Activated T-helper 17 cell treated with anti-CD3 and anti-CD28 coated beads, Interleukin-2, amount 50 U/mL, for 72 hours (primary cell): ENCODE measurements around the gene NDEL1. TPM values are rescaled to one million over a fixed set of nuclear protein-coding genes. Genes with fewer than 3 reads are reported as not detected.

Experiments used
- ATAC-seq: fragments of 150-1000 bp; cut with Tn5 transposase; replicated peaks from 2 replicates; pipeline ENCODE4 v1.10.0; 2021; ENCODE audit warnings: mild to moderate bottlenecking, moderate library complexity
- H3K27ac Mint-ChIP-seq: one replicate; pipeline ENCODE4 v1.8.0; 2022; ENCODE audit warnings: mixed read lengths
- H3K27me3 Mint-ChIP-seq: one replicate; pipeline ENCODE4 v1.8.0; 2022; ENCODE audit warnings: mixed read lengths
- H3K36me3 Mint-ChIP-seq: one replicate; pipeline ENCODE4 v1.8.0; 2022; ENCODE audit warnings: low read depth, mild to moderate bottlenecking, mixed read lengths
- H3K4me1 Mint-ChIP-seq: one replicate; pipeline ENCODE4 v1.8.0; 2022; ENCODE audit warnings: mixed read lengths
- H3K4me3 Mint-ChIP-seq: one replicate; pipeline ENCODE4 v1.8.0; 2022; ENCODE audit warnings: mild to moderate bottlenecking, mixed read lengths
- H3K9me3 Mint-ChIP-seq: one replicate; pipeline ENCODE4 v1.8.0; 2022; ENCODE audit warnings: mixed read lengths
- total RNA-seq, 2 donors: library from RNA; stranded (reverse); gene quantifications; one replicate each; pipeline ENCODE4 v1.2.3, GENCODE V29; 2022

The NDEL1 gene
- total RNA-seq, 2 donors from 2014 or later: 71.9 to 74.1 TPM

- ATAC-seq: no peak
- H3K9me3 Mint-ChIP-seq: no peaks in the 10 kb centered on the region
- no peaks in the 10 kb centered on the region for H3K36me3 Mint-ChIP-seq
- H3K27me3 Mint-ChIP-seq: peaks cover 21% of the 10 kb centered on the region
- no peaks in the 10 kb centered on the region for H3K4me1 Mint-ChIP-seq
- H3K27ac Mint-ChIP-seq: no peak overlapping the region
- no peak overlapping the region for H3K4me3 Mint-ChIP-seq
Measured at GRCh38 chr17:8426802-8427201, 8.9 kb upstream of the NDEL1 start.

- no peaks in the 10 kb centered on the region for H3K9me3 Mint-ChIP-seq
- ATAC-seq: no peak
- no peak overlapping the region for H3K4me3 Mint-ChIP-seq
- H3K4me1 Mint-ChIP-seq: no peaks in the 10 kb centered on the region
- peaks cover 3% of the 10 kb centered on the region for H3K27me3 Mint-ChIP-seq
- no peaks in the 10 kb centered on the region for H3K36me3 Mint-ChIP-seq
- H3K27ac Mint-ChIP-seq: no peak overlapping the region
Measured at GRCh38 chr17:8430966-8431365, 4.7 kb upstream of the NDEL1 start.

GRCh38 chr17:8436169-8436843 is 622 bp downstream of the NDEL1 start:
- ATAC-seq: peak; percentile 77
- Mint-ChIP-seq H3K27ac (peak overlapping the region; percentile 99), H3K4me1 (peaks cover 12% of the 10 kb centered on the region), H3K36me3 (peaks cover 47% of the 10 kb centered on the region), H3K27me3 (no peaks in the 10 kb centered on the region), H3K9me3 (no peaks in the 10 kb centered on the region), H3K4me3 (peak overlapping the region; percentile 100)

GRCh38 chr17:8436844-8437171 is 1.1 kb downstream of the NDEL1 start:
- Mint-ChIP-seq H3K36me3 (peaks cover 51% of the 10 kb centered on the region), H3K27me3 (no peaks in the 10 kb centered on the region), H3K4me1 (peaks cover 17% of the 10 kb centered on the region)

GRCh38 chr17:8438441-8438840 is 2.8 kb downstream of the NDEL1 start:
- Mint-ChIP-seq H3K36me3 (peaks cover 64% of the 10 kb centered on the region), H3K4me3 (peak overlapping the region; percentile 100), H3K27ac (no peak overlapping the region), H3K27me3 (no peaks in the 10 kb centered on the region), H3K4me1 (peaks cover 26% of the 10 kb centered on the region), H3K9me3 (no peaks in the 10 kb centered on the region)
- ATAC-seq: no peak

More at GRCh38 chr17:8436844-8437171, 1.1 kb downstream of the NDEL1 start:
- H3K4me3 Mint-ChIP-seq: peak overlapping the region; percentile 100
- no peak for ATAC-seq
- H3K27ac Mint-ChIP-seq: peak overlapping the region; percentile 99
- H3K9me3 Mint-ChIP-seq: no peaks in the 10 kb centered on the region

GRCh38 chr17:8439681-8440080 is 4.0 kb downstream of the NDEL1 start:
- H3K4me1 Mint-ChIP-seq: peaks cover 30% of the 10 kb centered on the region
- ATAC-seq: no peak
- peak overlapping the region; percentile 13 for H3K27ac Mint-ChIP-seq
- no peaks in the 10 kb centered on the region for H3K27me3 Mint-ChIP-seq
- H3K4me3 Mint-ChIP-seq: peak overlapping the region; percentile 22
- peaks cover 76% of the 10 kb centered on the region for H3K36me3 Mint-ChIP-seq
- no peaks in the 10 kb centered on the region for H3K9me3 Mint-ChIP-seq

- H3K27ac Mint-ChIP-seq: peak overlapping the region; percentile 36
Measured at GRCh38 chr17:8441690-8442089, 6.0 kb downstream of the NDEL1 start.

GRCh38 chr17:8442310-8442709 is 6.6 kb downstream of the NDEL1 start:
- Mint-ChIP-seq H3K4me3 (no peak overlapping the region), H3K27me3 (no peaks in the 10 kb centered on the region), H3K4me1 (peaks cover 30% of the 10 kb centered on the region), H3K27ac (peak overlapping the region; percentile 36), H3K9me3 (no peaks in the 10 kb centered on the region), H3K36me3 (peaks cover 94% of the 10 kb centered on the region)
- ATAC-seq: no peak

More at GRCh38 chr17:8441690-8442089, 6.0 kb downstream of the NDEL1 start:
- Mint-ChIP-seq H3K9me3 (no peaks in the 10 kb centered on the region), H3K4me1 (peaks cover 30% of the 10 kb centered on the region), H3K27me3 (no peaks in the 10 kb centered on the region), H3K4me3 (peak overlapping the region; percentile 32), H3K36me3 (peaks cover 90% of the 10 kb centered on the region)
- ATAC-seq: peak; percentile 37

GRCh38 chr17:8443756-8444155 is 8.1 kb downstream of the NDEL1 start:
- ATAC-seq: no peak
- peaks cover 94% of the 10 kb centered on the region for H3K36me3 Mint-ChIP-seq
- H3K4me1 Mint-ChIP-seq: peaks cover 30% of the 10 kb centered on the region
- H3K27me3 Mint-ChIP-seq: no peaks in the 10 kb centered on the region
- no peak overlapping the region for H3K27ac Mint-ChIP-seq
- H3K4me3 Mint-ChIP-seq: no peak overlapping the region
- H3K9me3 Mint-ChIP-seq: no peaks in the 10 kb centered on the region

GRCh38 chr17:8444494-8444893 is 8.8 kb downstream of the NDEL1 start:
- Mint-ChIP-seq H3K4me1 (peaks cover 33% of the 10 kb centered on the region), H3K27ac (no peak overlapping the region), H3K4me3 (no peak overlapping the region), H3K27me3 (no peaks in the 10 kb centered on the region), H3K36me3 (peaks cover 94% of the 10 kb centered on the region), H3K9me3 (no peaks in the 10 kb centered on the region)
- ATAC-seq: no peak

GRCh38 chr17:8445536-8445935 is 9.9 kb downstream of the NDEL1 start:
- H3K9me3 Mint-ChIP-seq: no peaks in the 10 kb centered on the region
- H3K4me3 Mint-ChIP-seq: no peak overlapping the region
- ATAC-seq: no peak
- H3K27me3 Mint-ChIP-seq: no peaks in the 10 kb centered on the region
- peaks cover 29% of the 10 kb centered on the region for H3K4me1 Mint-ChIP-seq
- peaks cover 94% of the 10 kb centered on the region for H3K36me3 Mint-ChIP-seq
- H3K27ac Mint-ChIP-seq: no peak overlapping the region

- no peaks in the 10 kb centered on the region for H3K27me3 Mint-ChIP-seq
- H3K4me3 Mint-ChIP-seq: no peak overlapping the region
- peak overlapping the region; percentile 54 for H3K27ac Mint-ChIP-seq
- H3K36me3 Mint-ChIP-seq: peaks cover 99% of the 10 kb centered on the region
- H3K4me1 Mint-ChIP-seq: peaks cover 14% of the 10 kb centered on the region
- no peak for ATAC-seq
- no peaks in the 10 kb centered on the region for H3K9me3 Mint-ChIP-seq
Measured at GRCh38 chr17:8447799-8448198, 12.1 kb downstream of the NDEL1 start.

GRCh38 chr17:8448310-8448709 is 12.6 kb downstream of the NDEL1 start:
- Mint-ChIP-seq H3K36me3 (peaks cover 99% of the 10 kb centered on the region), H3K4me1 (peaks cover 10% of the 10 kb centered on the region)

GRCh38 chr17:8451933-8452614 is 16.4 kb downstream of the NDEL1 start:
- Mint-ChIP-seq H3K36me3 (peaks cover 99% of the 10 kb centered on the region), H3K4me1 (peaks cover 9% of the 10 kb centered on the region), H3K27me3 (no peaks in the 10 kb centered on the region), H3K27ac (no peak overlapping the region), H3K9me3 (no peaks in the 10 kb centered on the region), H3K4me3 (no peak overlapping the region)
- ATAC-seq: no peak

More at GRCh38 chr17:8448310-8448709, 12.6 kb downstream of the NDEL1 start:
- no peak for ATAC-seq
- Mint-ChIP-seq H3K9me3 (no peaks in the 10 kb centered on the region), H3K4me3 (no peak overlapping the region), H3K27me3 (no peaks in the 10 kb centered on the region), H3K27ac (no peak overlapping the region)

GRCh38 chr17:8453326-8453725 is 17.6 kb downstream of the NDEL1 start:
- ATAC-seq: no peak
- Mint-ChIP-seq H3K36me3 (peaks cover 99% of the 10 kb centered on the region), H3K4me3 (no peak overlapping the region), H3K27ac (no peak overlapping the region), H3K27me3 (no peaks in the 10 kb centered on the region), H3K4me1 (peaks cover 22% of the 10 kb centered on the region), H3K9me3 (no peaks in the 10 kb centered on the region)
